HG03025 (cell line): ENCODE data around the gene ZKSCAN2.

Experiments
- ATAC-seq: cut with Tn5 transposase; IDR thresholded peaks from one replicate; pipeline ENCODE4 v1.9.1; 2021; ENCODE audit warnings: mild to moderate bottlenecking, moderate library complexity; ENCODE audit not compliant: unreplicated experiment, low FRiP score

ZKSCAN2 gene

DNA sequence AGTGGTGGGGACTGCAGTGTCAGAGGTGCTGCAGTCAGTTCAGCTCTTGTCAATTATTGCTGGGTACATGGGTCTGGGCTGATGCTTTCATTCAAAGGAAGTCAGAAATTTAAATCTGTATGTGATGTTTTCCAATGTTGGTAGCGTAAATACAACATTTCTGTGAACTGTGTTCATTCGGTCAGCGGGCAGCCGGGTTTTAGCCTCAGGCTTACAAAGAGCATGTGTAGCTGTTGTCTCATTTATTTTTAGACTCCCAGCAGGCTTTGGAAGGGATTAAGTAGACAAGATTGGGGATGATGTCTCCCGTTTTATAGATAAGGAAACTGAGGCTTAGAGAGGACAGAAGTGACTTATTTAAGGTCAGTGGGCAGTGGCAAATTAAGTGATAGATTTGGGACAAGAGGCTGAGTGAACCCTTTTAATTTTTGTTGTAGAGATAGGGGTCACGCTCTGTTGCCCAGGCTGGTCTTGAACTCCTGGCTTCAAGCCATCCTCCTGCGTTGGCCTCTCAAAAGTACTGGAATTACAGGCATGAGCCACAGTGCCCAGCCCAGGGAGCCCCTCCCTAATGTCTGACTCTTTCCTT lies 32.8 kb downstream of the ZKSCAN2 start:
- no peak for ATAC-seq

DNA sequence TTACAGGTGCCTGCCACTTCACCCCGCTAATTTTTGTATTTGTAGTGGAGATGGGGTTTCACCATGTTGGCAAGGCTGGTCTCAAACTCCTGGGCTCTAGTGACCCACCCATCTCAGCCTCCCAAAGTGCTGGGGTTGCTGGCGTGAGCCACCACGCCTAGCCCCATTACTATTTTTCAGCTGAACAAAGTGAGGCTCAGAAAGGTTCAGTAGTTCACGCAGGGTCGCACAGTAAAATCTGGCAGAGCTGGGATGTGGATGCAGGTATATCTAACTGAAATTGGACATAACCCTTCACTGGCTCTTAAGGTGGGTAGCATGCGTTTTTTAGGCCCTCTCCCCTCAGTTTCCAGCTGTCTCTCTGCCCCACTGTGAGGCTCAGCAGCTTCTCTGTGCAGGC lies 33.7 kb downstream of the ZKSCAN2 start:
- ATAC-seq: no peak

DNA sequence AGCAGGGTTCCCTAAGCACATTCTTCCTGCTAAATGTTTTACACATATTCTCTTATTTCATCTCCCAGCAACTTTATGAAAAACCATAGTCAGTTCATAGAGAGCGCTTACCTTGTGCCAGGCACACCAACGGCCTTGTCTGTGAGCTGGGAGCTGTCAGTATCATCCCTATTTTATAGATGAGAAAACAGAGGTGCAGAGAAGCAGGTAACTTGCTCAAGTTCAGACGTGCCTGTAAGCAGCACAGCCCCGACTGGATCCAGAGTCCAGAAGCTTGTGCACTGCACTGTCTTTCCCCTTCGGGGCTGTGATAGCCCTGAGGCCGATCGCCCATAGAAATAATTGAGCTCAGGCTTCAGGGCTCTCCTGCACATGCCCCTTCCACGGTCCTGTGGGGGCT lies 34.7 kb downstream of the ZKSCAN2 start:
- no peak for ATAC-seq

DNA sequence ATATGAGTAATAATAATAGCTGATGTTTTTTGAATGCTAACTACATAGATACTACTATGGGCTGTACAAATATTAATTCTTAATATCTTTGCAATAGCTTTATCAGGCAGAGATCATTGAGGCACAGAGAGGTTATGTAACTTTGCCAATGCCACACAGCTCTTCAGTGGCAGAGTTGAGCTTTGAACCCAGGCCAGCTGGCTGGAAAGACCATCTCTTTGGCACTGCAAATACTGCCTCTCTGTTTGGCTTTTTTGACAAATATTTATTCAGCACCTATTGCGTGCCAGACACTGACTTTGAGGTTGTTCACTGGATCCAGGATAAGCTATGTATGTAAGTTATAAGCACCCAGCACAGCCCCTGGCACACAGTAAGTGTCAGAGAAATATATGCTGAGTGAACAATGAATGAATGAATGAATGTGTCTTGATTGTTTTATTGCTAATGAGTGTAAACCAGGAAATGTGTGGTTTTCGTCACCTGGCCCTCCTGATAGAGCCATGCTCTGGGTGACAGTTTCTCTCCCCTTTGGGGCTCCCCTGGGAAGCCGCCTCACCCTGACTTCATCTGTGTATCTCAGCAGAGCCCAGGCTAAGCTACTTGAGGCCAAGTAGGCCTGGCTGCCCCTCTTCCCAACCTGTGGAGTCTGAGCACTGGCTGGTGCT lies 38.4 kb downstream of the ZKSCAN2 start:
- ATAC-seq: no peak

DNA sequence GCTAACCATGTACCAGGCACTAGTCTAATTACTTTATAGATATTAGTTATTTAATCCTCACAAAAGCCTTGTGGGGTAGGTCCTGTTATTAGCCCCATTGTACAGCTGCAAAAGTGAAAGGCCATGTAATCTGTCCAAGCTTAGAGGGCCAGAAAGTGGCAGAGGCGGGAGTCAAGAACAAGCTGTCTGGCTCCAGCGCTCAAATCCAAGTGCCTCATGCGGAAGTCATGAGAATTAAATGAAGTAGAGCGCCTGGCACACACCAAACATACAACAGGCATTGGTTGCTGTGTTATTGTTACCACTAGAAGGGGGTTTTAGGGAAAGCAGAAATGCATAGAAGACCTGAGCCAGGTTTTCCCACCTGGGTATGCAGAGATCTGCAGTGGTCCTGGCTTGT lies 39.7 kb downstream of the ZKSCAN2 start:
- ATAC-seq: no peak

DNA sequence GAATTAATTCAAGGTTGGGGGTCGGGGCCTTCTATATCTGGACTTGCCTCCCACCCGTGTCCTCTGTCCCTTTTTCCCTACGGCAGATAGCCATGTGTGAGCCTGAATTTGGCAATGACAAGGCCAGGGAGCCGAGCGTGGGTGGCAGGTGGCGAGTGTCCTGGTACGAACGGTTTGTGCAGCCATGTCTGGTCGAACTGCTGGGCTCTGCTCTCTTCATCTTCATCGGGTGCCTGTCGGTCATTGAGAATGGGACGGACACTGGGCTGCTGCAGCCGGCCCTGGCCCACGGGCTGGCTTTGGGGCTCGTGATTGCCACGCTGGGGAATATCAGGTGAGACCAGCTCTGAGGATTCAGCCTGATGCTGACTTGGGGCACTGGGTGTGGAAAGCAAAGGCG lies 40.5 kb downstream of the ZKSCAN2 start:
- no peak for ATAC-seq

DNA sequence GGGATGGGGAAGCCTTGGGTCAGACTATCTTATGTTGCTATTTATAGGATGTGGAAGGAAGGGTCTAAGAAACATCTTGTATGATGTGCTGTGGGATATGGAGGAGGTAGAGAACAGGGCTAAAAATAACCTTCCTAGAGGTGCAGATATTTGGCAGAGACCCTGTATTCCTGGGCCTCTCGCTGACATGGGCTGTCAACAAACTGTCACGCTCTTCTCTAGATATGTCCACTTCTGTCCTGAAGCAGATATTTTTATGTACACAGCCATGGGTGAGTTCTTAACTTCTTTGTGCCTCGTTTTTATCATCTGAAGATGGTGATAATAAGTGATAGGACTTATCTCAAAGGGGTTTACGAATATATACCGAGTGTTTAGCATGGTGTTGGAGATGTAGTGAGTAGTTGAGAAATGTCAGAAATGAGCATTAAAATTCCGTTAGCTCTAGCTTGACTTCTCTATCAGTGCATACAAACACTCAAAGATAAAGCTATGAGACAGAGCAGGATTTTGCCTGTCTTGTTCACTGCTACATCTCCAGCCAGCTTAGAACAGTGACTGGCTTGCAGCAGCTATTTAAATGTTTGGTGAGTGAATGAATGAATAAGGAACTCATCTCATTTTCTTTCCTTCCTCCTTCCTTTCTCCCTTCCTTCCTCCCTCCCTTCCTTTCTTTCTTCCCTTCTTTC lies 43.8 kb downstream of the ZKSCAN2 start:
- no peak for ATAC-seq

DNA sequence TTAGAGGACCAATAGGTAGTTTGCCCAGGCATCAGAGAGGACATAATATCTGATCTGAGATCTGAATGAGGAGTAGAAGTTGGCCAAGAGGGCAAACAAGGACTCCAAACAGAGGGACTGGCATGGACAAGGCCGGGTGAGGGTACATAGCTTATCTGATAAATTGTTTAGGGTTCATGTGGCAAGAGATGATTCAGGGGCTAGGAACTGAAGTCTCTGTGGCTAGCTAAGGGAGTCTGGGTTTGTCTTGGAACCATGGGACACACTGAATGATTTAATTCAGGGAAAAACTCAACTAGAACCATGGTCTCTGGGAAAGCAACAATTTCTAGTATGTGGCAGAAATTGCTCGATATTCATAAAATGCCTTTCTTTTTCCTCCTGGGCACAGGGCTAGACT lies 45.0 kb downstream of the ZKSCAN2 start:
- no peak for ATAC-seq

DNA sequence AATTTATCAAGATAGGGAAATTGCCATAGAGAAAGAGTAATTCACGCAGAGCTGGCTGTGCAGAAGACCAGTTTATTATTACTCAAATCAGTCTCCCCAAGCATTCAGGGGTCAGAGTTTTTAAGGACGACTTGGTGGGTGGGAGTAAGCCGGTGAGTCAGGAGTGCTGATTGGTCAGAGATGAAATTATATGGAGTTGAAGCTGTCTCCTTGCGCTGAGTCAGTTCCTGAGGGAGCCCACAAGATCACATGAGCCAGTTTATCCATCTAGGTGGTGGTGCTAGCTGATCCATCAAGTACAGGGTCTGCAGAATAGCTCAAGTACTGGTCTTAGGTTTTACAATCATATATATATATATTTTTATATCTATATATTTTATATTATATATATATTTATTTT lies 46.9 kb downstream of the ZKSCAN2 start:
- ATAC-seq: no peak

DNA sequence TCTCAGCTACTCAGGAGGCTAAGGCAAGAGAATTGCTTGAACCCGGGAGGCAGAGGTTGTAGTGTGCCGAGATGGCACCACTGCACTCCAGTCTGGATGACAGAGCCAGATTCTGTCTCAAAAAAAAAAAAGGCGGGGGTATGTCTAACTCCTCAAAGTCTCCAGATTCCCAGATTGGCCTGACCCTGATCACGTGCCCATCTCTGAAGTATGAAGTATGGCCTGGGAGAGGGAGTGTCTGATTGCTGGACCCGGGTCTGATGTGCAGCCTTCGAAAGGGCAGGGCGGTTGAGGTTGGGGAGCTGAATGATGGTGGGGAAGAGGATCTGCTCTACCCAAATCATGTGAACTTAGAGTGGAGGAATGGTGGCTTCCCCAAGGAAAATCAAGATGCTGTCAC lies 58.2 kb downstream of the ZKSCAN2 start:
- no peak for ATAC-seq

DNA sequence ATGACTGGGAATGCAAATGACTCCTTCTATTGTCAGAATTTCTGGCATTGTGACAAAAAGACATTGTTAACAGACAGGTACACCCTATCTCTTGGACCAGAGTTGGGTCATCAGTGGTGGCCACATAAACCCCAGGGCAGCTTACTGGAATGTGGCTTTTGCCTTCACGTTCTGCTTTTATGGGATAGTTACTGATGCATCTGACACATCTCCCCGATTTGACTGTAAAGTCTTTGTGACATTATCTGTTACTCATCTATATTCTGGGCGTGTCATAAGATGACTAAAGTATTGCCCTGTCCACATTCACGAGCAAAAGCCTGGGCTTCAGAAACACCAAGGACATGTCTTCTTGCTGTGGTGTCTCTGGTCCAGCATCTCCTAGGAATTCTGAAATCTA lies 59.6 kb downstream of the ZKSCAN2 start:
- no peak for ATAC-seq

DNA sequence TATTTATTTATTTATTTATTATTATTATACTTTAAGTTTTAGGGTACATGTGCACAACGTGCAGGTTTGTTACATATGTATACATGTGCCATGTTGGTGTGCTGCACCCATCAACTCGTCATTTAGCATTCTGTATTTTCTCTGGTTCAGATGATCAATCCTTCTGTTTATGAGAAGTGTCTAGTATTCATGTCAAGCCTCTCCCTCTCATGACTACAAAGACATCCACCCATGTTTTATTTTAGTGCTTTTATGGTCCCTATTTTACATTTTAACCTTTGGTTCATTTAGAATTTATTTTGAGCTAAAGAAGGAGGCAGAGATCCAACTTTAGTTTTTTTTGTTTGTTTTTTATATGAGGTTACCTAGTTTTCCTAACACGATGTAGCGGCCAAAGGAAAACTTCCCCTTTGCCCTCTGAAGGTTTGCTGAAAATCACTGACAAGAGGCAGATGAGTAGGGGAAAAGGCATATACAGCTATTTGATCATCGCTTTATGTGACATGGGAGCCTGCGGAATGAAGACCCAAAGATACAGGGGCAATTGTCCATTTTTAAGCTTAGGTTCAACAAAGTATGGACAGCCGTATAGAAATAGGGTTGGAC lies 63.3 kb downstream of the ZKSCAN2 start:
- no peak for ATAC-seq

DNA sequence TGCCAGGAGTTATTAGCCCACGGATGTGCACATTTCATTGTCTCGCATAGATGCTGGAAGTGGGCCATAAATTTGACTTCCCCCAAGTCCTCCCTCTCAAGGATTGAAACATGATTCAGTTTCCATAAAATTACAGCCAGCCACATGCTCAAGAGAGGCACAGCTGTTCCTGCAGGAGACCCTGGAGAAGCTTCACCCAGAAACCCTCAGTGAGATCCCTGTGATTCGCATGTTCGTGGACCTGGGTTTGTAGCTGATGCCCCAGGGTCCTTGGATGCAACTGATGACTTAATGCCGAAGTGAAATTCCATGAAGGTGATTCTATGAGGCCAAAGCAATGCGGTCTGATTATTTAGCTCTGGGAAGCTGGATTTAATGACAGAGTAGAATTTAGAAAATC lies 65.5 kb downstream of the ZKSCAN2 start:
- ATAC-seq: no peak

DNA sequence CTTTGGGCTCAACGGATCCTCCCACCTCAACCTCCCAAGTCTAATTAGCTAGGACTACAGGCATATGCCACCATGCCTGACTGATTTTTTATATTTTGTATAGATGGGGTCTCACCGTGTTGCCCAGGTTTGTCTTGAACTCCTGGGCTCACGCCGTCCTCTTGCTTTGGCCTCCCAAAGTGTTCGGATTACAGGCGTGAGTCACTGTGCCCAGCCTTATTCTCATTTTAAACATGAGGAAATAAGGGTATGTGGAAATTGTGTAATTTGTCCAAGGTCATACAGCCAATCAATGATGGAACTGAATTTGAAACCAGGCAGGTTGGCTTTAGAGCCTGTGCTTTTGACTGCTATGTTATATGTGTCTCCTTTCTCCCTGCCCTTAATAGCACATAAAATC lies 68.3 kb downstream of the ZKSCAN2 start:
- no peak for ATAC-seq

DNA sequence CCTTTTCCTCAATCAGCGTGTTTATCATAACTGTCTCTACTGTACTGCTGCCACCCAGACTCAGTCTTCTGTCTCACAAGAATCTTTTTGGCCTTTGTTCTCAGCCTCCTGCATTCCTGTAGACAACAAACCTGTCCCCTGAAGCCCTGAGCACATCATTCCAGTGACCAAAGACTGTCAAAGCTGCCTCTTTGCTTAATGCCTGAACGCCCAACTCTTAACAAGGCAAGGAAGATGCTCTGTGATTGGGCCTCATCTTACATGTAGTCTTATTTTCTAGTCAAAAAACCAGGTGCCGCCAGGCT lies 70.2 kb downstream of the ZKSCAN2 start:
- no peak for ATAC-seq
